HG02943 (cell line): ENCODE results near the gene HDAC10.
"Not testable (repeated sequence)": the region's sequence is repeated elsewhere in the genome, so short reads cannot be mapped to it uniquely, and the experiment has no call there.

Experiments
- ATAC-seq: cut with Tn5 transposase; IDR thresholded peaks from one replicate; pipeline ENCODE4 v1.9.1; 2021; ENCODE audit warnings: mild to moderate bottlenecking, low read depth, moderate library complexity; ENCODE audit not compliant: unreplicated experiment

The HDAC10 gene

GRCh38 chr22:50218996-50219727 lies 31.9 kb downstream of the HDAC10 start:
- ATAC-seq = no peak

DNA sequence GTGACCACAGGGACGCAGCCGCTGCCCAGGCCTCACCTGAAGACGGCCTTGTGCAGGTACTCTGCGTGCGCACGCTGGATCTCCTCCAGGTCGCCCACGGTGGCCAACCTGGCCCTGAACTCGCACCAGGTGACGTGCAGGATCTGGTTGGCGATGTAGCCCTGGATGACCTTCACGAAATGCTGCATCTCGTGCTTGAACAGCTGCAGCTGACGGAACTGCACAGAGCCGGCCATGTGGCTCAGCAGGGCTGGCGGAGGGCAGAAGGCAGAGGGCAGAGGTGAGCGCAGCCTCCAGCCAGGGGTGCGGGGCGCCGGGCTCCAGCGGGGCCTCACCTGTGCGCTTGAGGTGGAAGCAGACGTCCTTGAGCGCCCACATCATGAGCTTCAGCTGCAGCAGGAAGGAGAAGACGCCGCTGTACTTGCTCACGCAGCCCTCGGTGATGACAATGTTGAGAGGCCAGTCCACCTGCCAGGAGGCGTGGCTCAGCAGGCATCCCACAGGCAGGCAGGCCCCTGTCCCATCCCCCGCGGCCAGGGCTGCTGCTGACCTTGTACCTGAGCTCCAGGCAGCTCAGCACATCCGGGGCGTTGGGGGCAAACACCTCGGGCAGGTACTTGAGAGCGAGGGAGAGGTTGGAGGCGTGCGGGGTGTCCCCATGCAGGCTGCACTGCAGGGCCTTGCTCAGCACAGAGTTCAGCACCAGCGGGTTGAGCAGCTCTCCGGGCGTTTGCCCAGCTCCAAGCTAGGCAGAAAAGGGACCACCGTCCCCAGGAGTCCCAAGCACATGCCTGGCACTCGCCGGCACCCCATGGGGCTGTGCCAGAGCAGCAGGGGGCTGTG lies 32.7 kb downstream of the HDAC10 start:
- no peak for ATAC-seq

DNA sequence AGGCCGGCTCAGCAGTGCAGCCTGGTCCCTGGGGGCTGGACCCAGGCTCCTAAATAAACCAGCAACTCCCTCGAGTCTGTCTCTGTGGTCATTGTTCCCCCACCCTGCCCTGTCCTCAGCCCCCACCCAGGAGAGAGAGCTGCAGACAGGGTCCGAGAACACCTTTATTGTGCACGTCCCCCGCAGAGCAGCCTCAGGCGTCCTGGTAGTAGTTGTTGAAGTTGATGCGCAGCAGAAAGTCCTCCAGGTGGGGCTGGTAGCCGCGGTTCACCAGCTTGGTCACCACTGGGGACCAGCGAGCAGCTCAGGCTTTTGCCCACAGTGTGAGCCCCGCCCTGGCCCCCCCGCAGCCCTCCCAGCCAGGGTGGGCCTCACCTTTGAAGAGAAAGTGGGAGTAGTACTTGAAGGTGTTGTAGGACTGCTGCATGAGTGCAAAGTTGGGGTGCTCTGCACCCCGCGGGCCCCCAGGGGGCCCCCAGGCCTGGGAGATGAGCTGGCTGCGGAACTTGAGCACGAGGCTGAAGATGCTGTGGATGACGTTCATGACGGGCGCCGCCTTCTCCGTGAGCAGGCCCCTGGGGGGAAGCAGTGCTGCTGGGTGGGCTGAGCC lies 33.4 kb downstream of the HDAC10 start:
- ATAC-seq = no peak

- ATAC-seq = no peak
These were observed 34.2 kb downstream of the HDAC10 start for GRCh38 chr22:50216684-50217520.

DNA sequence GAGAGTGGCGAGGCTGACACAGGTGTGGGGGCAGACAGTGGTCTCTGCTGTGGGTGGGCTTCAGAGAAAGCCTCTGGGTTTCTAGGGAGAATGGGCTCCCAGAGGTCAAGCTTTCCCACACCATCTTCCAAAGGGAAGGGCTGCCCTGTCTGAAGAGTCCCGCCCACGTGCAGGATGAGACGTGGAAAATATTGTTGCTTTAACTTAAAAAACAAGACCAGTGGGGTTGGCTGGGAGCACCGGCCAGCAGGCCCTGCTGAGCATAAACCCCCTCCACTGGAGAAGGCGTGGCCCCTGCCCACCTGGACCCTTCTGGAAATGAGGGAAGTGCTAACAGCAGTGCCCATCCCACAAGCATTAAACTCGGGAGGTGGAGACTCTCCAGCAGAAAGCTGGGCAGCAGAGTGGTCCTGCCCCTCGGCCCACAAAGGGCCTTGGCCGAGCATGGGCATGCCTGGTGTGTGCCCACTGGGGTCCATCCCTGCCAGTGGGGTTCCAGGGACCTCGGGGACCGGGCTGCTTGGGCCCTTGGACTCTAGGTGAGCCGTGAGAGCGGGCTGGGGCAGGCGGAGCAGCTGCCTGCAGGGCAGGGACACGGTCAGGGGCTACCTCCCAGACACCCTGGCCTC lies 34.9 kb downstream of the HDAC10 start:
- ATAC-seq = no peak

DNA sequence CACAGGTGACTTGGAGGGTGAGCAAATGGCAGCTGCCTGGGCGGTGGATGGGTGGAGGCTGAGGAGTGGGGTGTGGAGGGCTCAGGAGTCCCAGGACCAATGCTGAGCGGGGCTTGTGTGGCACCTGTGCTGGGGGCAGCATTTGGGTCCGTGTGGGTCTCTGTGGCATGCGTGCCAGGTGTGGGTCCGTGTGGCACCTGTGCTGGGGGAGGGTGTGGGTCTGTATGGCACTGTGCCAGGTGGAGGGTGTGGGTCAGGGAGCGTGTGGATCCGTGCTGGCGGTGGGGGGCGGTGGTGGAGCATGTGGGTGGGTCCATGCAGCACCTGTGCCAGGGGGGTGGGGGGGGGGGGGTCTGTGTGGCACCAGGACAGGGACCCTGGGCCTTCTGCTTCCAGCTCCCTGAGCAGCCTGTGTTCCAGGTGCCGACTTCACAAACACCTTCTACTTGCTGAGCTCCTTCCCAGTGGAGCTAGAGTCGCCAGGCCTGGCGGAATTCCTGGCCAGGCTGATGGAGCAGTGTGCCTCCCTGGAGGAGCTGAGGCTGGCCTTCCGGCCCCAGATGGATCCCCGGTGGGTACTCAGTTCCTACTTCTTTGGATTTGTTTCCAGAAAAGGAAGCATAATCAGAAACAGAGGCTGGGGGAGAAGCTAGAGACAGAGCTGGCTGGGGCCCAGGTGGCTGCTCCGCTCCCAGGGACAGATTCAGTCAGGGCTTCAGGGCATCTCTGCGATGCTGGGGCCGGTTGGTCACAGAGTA lies 35.6 kb downstream of the HDAC10 start:
- ATAC-seq = no peak

DNA sequence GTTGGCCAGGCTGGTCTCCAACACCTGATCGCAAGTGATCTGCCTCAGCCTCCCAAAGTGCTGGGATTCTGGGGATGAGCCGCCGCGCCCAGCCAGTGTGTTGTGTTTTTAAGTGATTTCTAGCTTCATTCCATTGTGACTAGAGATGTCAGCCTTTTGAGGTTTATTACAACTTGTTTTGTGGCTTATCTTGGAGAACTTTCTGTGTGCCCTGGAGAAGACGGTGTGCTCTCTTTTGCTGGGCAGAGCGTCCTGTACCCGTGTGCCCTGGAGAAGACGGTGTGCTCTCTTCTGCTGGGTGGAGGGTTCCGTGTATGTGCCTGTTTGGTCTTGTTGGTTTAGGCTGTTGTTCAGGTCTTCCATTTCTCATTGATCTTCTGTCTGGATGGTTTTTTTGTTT lies 37.8 kb downstream of the HDAC10 start:
- no peak for ATAC-seq

DNA sequence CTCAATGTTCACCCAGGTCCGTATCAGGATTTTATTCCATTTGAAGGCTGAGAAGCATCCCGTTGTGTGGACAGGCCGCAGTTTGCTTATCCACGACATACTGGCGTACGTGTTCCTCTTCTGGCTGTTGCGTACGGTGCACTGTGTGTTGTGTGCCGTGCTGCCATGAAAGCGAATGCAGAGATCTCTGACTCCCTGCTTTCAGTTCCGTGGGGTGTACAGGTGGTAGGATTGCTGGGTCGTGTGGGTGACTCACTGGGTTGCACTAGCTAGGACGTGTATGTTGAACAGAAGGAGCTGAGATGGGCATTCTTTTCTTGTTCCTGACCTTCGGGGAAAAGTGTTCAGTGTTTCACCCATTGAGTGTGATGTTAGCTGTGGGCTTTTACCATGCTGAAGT lies 39.9 kb downstream of the HDAC10 start:
- ATAC-seq = no peak

- no peak for ATAC-seq
These were observed 40.5 kb downstream of the HDAC10 start for GRCh38 chr22:50210378-50211139.

DNA sequence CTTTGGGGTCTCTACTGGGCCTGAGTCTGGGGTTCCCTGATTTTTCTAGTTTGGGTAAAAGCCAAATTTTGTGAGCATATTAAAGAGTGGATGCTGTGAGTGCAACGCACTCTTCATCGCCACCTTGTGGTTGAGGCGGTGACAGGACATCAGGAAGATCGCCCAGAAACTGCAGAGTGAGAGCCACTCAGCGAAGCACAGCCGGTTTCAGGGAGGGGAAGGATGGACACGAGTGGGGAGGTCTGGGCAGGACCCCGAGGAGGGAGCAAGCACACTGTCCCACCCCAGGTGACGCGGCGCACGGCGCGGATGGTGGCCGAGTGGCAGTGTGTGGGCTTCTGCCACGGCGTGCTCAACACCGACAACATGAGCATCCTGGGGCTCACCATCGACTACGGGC lies 41.2 kb downstream of the HDAC10 start:
- no peak for ATAC-seq

- ATAC-seq = no peak
These were observed 41.8 kb downstream of the HDAC10 start for GRCh38 chr22:50208939-50209892.

DNA sequence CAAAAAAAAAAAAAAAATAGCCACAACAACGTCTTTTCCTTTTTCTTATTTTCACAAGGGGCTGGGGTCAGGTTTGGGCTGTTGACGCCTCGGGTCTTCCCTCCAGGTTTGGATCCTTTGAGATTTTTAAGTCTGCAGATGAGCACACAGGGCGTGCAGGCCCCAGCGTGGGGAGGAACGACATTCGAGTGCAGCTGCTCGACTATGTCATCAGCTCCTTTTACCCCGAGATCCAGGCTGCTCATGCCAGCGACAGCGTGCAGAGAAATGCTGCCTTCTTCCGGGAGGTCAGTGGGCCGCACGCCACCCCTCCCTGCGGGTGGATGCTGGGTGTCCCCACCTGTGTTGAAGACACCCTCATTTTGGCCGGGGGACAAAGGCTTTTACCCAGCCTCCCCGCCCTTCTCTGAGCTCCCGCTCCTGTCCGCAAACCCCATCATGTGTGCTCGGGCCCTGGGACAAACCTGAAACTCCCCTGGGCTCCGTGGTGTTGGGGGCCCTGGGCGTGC lies 42.6 kb downstream of the HDAC10 start:
- no peak for ATAC-seq

GRCh38 chr22:50207383-50208140 lies 43.5 kb downstream of the HDAC10 start:
- no peak for ATAC-seq

DNA sequence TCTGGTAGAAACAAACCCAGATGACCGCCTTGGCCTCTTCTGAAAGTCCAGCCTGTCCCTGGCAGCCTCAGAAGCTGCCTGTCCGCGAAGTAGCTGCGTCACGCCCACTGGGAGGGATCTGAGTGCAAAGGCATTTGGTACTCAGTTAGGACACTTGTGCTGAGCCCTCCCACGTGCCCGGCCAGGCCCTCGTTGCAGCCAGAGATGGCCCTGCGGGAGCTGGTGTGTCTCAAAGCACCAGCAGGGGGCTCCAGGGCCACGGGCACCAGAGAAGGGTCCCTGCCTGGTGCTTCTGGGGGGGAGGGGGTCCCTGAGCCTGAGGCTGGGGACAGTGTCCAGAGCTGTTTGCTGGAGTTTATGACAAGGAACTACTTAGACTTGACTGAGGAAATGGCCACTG lies 44.5 kb downstream of the HDAC10 start:
- no peak for ATAC-seq

- no peak for ATAC-seq
These were observed 45.1 kb downstream of the HDAC10 start for GRCh38 chr22:50205781-50206569.

GRCh38 chr22:50204998-50205397 lies 46.1 kb downstream of the HDAC10 start:
- ATAC-seq = not testable (repeated sequence)
